Lower lobe of right lung (tissue), 2 donors: ENCODE measurements around the gene NDUFV1. TPM values are rescaled to one million over a fixed set of nuclear protein-coding genes. Genes with fewer than 3 reads are reported as not detected.

Source experiments
- ATAC-seq, 2 donors: fragments of 200-7000 bp; cut with Tn5 transposase; one replicate each; pipeline ENCODE4 v1.9.1; 2020 to 2022; ENCODE audit warnings: mild to moderate bottlenecking in 2 of 2, moderate library complexity in 2 of 2
- DNase-seq: peaks from one replicate; pipeline ENCODE4 v3.0.0-alpha.2; 2020
- H3K27ac ChIP-seq: fragments of 200-600 bp; one replicate; pipeline ENCODE4 v1.8.0; 2022
- H3K27me3 ChIP-seq: fragments of 200-600 bp; one replicate; pipeline ENCODE4 v1.8.0; 2022; ENCODE audit warnings: low read depth
- H3K36me3 ChIP-seq: fragments of 200-600 bp; one replicate; pipeline ENCODE4 v1.8.0; 2022; ENCODE audit warnings: mild to moderate bottlenecking
- H3K4me1 ChIP-seq: fragments of 200-600 bp; one replicate; pipeline ENCODE4 v1.8.0; 2022
- H3K4me3 ChIP-seq: fragments of 200-600 bp; one replicate; pipeline ENCODE4 v1.8.0; 2022; ENCODE audit warnings: mild to moderate bottlenecking
- H3K9me3 ChIP-seq: fragments of 200-600 bp; one replicate; pipeline ENCODE4 v1.8.0; 2022
- CTCF ChIP-seq: fragments of 200-600 bp; IDR thresholded peaks from one replicate; pipeline ENCODE4 v1.8.0; 2022; ENCODE audit warnings: antibody characterized with exemption, mild to moderate bottlenecking
- intact Hi-C: fragments of 100-400 bp; cut with DNase I; formaldehyde crosslinking; loops from one replicate; pipeline ENCODE4 v1.11.0; 2022
- total RNA-seq: library from RNA; stranded (reverse); fragmentation: NEBNext Ultra II Directional; extraction: Animal tissue kit (Norgen Biotek cat#: 25700); gene quantifications from one replicate; pipeline ENCODE4 v1.2.1, GENCODE V29; 2021
- donor health status: DM: no; HTN: yes; CAD: no; lungs with severe emphysema.

The NDUFV1 gene
- total RNA-seq, 1 donor from 2014 or later = 143 TPM

DNA sequence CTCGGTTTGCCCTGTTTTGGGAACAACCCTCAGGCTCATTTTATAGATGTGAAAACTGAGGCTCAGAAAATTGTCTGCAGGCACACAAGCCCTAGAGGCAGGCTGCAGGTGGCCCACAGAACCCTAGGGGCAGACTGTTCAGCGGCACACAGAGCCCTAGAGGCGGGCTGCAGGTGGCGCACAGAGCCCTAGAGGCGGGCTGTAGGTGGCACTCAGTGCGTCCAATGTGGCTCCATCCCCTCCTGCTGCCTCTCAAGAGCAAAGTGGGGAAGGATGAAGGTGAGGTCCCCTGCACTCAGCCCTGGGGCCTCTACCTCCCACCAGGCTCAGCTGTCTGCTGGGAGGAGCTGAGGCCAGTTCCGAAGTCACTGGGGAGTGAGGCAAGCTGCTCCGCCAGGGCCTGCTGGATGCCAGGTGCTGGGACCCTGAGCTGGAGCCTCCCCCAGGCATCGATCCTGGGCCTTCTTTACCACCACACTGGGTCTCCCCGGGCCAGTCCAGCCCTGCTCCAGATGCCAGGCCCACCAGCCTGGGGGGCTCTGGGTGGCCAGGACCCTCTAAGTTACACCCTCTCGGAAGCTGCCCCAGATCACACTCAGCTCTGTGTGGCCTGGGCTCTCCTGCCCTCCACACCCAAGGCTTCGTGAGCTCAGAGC, 41.5 kb downstream of the NDUFV1 start:
- no peak for TF ChIP-seq CTCF
- ATAC-seq = peak; percentile 35 to 50
- H3K9me3 ChIP-seq = no peaks in the 10 kb centered on the region
- DNase-seq = no peak
- no peak overlapping the region for H3K4me3 ChIP-seq
- peaks cover 21% of the 10 kb centered on the region for H3K27me3 ChIP-seq
- no peaks in the 10 kb centered on the region for H3K36me3 ChIP-seq
- no peak overlapping the region for H3K27ac ChIP-seq
- no peaks in the 10 kb centered on the region for H3K4me1 ChIP-seq
- intact Hi-C loops = no loop called here

DNA sequence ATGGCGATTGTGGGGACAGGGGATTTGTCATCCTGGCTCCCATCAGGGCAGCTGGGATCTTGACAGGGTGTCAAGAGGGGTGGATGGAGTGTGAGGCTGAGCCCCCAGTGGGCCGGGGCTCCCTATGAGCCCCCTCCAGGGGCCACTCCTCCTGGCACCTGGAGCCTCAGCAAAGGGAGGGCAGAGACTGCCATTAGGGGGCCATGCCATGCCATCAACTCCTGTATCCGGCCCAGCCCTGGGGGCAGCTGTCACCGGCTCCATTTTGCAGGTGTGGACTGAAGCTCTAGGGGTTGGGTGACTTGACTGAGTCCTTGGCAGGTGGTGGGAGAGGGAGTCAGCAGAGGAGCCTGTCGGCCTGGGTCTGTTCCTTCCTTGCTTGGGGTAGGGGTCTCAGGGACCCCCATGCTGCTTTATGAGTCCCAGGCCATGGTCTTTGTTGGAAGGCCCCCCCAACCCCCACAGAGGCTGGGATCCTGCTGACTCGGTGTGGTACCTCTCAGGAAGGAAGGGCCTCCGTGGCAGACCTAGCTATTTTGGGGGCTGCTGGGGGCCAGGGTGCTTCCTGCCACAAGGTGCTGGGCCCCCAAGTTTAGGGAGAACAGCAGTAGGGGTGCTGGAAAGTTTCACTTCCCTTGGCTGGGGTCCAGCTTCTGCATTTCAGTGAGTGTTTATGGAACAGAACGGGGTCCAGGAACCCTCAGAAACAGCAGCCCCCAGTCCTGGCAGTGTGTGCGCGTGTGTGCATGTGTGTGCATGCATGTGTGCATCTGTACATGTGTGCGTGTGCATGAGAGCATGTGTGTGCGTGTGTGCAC, 42.3 kb downstream of the NDUFV1 start:
- Histone ChIP-seq H3K9me3 (no peaks in the 10 kb centered on the region), H3K4me1 (no peaks in the 10 kb centered on the region), H3K36me3 (no peaks in the 10 kb centered on the region), H3K27me3 (peaks cover 21% of the 10 kb centered on the region), H3K4me3 (no peak overlapping the region), H3K27ac (no peak overlapping the region)
- ATAC-seq (no peak), DNase-seq (no peak)
- TF ChIP-seq CTCF = no peak
- intact Hi-C loops = no loop called here

GRCh38 chr11:67649634-67650510, 43.1 kb downstream of the NDUFV1 start:
- no peaks in the 10 kb centered on the region for H3K4me1 ChIP-seq
- TF ChIP-seq CTCF = no peak
- intact Hi-C loops = no loop called here
- DNase-seq (no peak), ATAC-seq (peak in 1 of 2 donors; percentile 15)
- no peaks in the 10 kb centered on the region for H3K36me3 ChIP-seq
- H3K4me3 ChIP-seq = peak overlapping the region; percentile 56
- H3K27me3 ChIP-seq = peaks cover 21% of the 10 kb centered on the region
- peak overlapping the region; percentile 57 for H3K27ac ChIP-seq
- no peaks in the 10 kb centered on the region for H3K9me3 ChIP-seq

- intact Hi-C loops = no loop called here
- no peak overlapping the region for H3K4me3 ChIP-seq
- no peaks in the 10 kb centered on the region for H3K36me3 ChIP-seq
- no peak overlapping the region for H3K27ac ChIP-seq
- H3K9me3 ChIP-seq = no peaks in the 10 kb centered on the region
- peaks cover 17% of the 10 kb centered on the region for H3K27me3 ChIP-seq
- DNase-seq (no peak), ATAC-seq (no peak)
- TF ChIP-seq CTCF = no peak
- H3K4me1 ChIP-seq = no peaks in the 10 kb centered on the region
Measured at GRCh38 chr11:67651976-67652781, 45.4 kb downstream of the NDUFV1 start.
